HG03135 (cell line): ENCODE data around the gene TMEM273.

Source experiments
- ATAC-seq: cut with Tn5 transposase; IDR thresholded peaks from one replicate; pipeline ENCODE4 v1.9.1; 2021; ENCODE audit warnings: mild to moderate bottlenecking, moderate library complexity; ENCODE audit not compliant: unreplicated experiment

Gene TMEM273

DNA sequence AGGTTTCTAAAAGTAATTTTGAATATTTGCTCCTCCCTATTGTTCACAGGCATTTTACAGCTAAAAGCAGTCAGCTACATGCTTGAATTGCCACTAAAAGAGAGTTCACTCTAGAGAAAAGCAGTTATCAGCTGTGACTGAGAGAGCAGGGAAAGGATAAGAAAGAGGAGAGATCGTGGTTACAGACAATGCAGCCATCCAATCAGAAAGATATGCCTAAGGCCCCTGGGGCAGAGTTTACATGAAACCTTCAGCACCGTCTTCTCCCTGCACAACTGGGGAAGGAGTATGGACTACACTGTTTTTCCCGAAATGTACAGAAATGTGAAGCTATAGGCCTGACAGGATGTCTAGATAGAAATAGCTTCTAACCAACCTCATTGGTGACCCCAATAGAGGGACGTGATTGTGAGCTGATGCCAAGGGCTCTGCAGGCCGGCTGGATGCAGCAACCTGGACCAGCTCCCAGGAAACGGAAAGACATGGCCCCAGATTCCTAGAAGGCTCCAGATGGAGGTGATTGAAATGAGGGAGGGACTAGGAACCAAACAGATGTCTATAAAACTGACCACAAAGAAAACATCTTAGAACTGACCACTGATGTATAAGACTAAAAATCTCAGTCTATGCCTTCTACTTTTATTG lies 69.6 kb downstream of the TMEM273 start:
- ATAC-seq: no peak

GRCh38 chr10:49117376-49118070 lies 70.7 kb downstream of the TMEM273 start:
- no peak for ATAC-seq

DNA sequence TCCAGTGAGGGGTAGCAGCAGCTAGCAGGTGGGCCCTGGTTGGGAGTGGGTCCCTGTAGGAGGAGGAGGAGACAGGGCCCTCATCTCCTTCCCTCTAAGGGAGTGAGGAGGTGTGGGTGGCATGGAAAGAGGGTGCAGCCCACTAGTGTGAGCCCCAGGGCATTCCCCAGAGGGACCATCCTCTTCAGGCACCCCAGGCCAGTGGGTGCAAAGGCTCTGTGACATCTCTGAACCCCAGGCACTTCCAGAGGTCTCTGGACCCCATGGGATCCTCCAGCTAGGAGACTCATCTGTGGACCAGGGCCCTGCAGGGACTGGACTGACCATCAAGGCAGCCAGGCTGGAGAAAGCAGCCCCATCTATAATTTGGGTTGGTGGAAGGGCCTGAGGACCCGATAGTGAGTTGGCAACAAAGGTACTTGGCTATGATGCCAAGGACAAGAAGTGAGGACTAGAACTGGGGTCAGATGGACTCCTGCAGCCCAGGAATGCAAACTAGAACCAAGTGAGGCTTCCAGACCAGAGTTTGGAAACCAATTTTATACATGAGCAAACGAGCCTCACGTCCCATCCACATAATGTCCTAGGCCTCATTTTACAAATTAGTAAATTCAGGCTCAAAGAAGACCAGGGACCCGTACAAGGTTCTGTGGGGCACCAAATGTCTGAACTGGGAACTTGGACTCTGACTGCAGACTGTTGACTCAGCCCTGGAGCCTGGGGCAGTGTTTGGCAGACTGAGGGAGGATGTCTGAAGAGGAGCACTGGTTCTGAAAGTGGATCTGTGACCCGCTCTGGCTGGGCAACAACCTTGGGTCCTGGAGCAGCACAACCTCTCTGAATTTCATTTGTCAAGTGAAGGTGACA lies 71.4 kb downstream of the TMEM273 start:
- ATAC-seq: no peak

GRCh38 chr10:49115796-49116508 lies 72.2 kb downstream of the TMEM273 start:
- no peak for ATAC-seq

DNA sequence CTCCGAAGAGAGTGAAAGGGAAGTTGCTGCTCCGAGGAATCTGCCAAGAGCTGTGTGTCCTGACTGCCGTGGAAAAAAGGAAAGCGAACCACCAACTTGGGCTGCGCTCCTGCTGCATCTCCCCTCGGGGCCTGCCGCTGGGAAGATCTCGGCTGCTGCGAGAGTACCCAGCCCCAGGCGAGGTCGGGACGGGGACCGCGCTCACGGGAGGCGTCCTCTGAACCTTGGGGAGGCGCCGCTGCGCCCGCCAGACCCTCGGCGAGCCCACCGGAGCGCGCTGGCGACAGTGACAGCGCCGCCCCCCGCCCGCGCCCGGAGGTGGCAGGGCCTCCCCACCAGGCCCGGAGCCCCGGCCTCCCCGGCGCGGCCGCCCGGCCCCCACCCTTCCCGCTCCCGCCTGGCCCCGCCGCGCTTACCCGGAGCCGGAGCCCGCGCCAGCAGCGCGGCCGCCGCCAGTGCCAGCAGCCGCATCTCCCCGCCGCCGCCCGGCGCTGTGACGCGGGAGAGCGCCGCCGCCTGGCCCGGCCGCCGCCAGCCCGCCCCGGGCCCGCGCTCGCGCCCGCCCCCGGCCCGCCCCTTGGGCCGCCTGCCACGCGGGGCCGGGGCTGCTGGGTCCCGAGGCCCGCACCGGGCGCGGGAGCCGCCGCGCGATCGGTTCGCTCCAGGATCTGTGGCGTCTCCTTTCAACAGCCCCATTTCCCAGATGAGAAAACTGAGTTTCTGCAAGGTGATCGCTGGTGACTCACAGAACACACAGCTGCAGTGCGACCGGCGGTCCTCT lies 73.0 kb downstream of the TMEM273 start, which contains the start of gene VSTM4:
Gene VSTM4 (minus strand): TSS at position 508 of the 781 bp plus-strand sequence. CDS start 37 bp downstream, at position 471.
- ATAC-seq: no peak

DNA sequence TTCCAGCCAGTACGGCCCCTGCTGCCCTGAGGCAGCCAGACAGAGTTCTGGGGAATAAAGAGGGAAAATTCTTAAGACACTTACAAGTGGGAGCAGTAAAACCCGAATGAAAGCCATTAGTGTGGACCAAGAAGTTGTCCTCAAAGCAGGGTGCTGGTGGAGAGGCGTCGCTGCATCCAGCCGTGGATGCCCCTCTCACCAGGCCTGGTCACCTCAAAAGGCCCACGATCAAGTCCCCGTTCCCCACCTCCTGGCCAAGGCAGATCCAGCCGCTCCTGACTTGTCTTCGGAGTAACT lies 73.5 kb downstream of the TMEM273 start:
- ATAC-seq: no peak

DNA sequence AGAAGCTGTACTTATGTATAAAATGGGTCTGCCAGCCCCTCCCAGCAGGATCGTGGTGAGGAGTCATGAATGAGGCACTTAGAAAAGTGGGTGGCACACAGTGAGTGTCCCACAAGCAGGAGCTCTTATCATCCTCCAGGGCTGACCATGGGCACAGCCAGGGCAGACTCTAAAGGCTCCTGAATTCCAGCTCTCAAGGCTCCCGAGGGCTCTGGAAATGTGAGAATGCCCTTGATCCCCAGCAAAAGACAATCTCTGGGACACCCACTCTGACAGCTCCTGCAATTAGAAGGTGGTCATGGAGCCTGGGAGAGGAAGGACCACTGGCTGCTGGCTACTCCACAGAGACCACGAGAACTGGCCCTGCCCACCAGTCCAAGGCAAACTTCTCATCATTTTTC lies 74.5 kb downstream of the TMEM273 start:
- ATAC-seq: no peak

- no peak for ATAC-seq
Observed at GRCh38 chr10:49112851-49113250, 75.3 kb downstream of the TMEM273 start.

- no peak for ATAC-seq
Observed at GRCh38 chr10:49112098-49112497, 76.1 kb downstream of the TMEM273 start.

DNA sequence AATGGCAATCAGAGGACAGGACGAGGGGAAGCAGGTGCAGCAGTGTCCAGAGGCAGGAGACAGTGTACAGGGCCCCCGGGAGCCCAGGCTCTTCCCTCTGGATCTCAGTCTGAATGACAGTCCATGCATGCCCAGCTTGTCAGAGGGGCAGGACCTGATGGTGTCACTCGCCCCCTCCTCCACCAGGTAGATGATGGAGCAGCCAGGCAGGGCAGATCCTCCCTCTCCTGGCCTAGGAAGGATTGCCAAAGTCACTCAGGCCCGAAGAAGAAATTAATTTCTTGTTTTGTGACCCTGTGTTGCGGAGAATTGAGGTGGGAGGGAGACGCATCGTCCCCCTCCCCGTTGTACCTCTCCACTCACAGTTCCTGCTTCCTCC lies 76.9 kb downstream of the TMEM273 start:
- ATAC-seq: no peak

- ATAC-seq: no peak
Observed at GRCh38 chr10:49110684-49111319, 77.4 kb downstream of the TMEM273 start.

DNA sequence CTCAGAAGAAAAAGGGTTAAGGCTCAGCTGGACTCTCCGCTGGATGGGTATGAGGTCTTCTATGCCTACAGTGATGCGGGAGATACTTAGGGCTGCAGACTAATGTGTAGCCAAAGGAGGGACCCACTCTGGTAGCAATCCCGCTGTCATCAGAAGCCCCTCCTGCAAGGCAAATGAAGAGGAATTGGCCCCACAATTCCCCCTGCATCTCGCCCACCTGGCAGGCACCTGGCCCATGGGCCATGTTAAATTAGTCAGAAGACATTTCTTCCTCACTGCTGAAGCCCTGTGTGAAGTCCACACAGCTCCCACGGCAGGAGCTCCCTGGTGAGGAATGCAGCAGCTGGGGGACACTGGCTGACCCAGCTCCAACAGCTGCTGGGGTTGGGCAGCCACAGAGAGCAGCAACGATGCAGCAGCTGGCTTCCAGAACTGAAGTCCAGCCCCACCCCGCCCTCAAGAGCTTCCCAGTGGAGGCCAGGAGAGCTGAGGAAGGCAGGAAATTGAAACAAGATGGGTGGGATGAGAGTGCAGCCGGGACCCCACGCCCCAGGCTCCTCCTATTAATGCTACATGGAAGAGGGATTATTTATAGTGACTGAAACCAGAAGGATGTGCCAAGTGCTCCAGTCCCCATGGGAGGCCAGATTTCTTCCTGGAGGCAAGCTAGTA lies 78.4 kb downstream of the TMEM273 start:
- no peak for ATAC-seq

- no peak for ATAC-seq
Observed at GRCh38 chr10:49108656-49109055, 79.5 kb downstream of the TMEM273 start.

GRCh38 chr10:49107887-49108267 lies 80.3 kb downstream of the TMEM273 start:
- ATAC-seq: no peak

- ATAC-seq: no peak
Observed at GRCh38 chr10:49107111-49107886, 80.9 kb downstream of the TMEM273 start.

- no peak for ATAC-seq
Observed at GRCh38 chr10:49106451-49106850, 81.7 kb downstream of the TMEM273 start.

GRCh38 chr10:49105076-49105475 lies 83.1 kb downstream of the TMEM273 start:
- ATAC-seq: no peak
